Choroid plexus epithelial cell (primary cell): Measurements from ENCODE around the gene TSTD2.
A peak's percentile ranks its signal among the peaks of the same experiment; 100 is the strongest.

ENCODE experiments used
- DNase-seq: peaks from one replicate; pipeline ENCODE4 v3.0.0-alpha.2; 2010; ENCODE audit warnings: low read depth
- H3K4me3 ChIP-seq: 2 replicates; pipeline ENCODE4 v1.5.1; 2011; ENCODE audit warnings: low read depth, mild to moderate bottlenecking, control low read depth, low read length, moderate library complexity
- TF ChIP-seq, protein P1 (sequence below): conservative IDR thresholded peaks from 2 replicates; pipeline ENCODE4 v1.5.1; 2011; ENCODE audit warnings: low read depth, mild to moderate bottlenecking, control low read depth, inconsistent platforms, low read length, moderate library complexity

Gene TSTD2

GRCh38 chr9:97599314-97599846, 33.8 kb downstream of the TSTD2 start:
- TF ChIP-seq, protein P1, sequence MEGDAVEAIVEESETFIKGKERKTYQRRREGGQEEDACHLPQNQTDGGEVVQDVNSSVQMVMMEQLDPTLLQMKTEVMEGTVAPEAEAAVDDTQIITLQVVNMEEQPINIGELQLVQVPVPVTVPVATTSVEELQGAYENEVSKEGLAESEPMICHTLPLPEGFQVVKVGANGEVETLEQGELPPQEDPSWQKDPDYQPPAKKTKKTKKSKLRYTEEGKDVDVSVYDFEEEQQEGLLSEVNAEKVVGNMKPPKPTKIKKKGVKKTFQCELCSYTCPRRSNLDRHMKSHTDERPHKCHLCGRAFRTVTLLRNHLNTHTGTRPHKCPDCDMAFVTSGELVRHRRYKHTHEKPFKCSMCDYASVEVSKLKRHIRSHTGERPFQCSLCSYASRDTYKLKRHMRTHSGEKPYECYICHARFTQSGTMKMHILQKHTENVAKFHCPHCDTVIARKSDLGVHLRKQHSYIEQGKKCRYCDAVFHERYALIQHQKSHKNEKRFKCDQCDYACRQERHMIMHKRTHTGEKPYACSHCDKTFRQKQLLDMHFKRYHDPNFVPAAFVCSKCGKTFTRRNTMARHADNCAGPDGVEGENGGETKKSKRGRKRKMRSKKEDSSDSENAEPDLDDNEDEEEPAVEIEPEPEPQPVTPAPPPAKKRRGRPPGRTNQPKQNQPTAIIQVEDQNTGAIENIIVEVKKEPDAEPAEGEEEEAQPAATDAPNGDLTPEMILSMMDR = no peak
- no peak overlapping the region for H3K4me3 ChIP-seq
- DNase-seq = no peak

DNA sequence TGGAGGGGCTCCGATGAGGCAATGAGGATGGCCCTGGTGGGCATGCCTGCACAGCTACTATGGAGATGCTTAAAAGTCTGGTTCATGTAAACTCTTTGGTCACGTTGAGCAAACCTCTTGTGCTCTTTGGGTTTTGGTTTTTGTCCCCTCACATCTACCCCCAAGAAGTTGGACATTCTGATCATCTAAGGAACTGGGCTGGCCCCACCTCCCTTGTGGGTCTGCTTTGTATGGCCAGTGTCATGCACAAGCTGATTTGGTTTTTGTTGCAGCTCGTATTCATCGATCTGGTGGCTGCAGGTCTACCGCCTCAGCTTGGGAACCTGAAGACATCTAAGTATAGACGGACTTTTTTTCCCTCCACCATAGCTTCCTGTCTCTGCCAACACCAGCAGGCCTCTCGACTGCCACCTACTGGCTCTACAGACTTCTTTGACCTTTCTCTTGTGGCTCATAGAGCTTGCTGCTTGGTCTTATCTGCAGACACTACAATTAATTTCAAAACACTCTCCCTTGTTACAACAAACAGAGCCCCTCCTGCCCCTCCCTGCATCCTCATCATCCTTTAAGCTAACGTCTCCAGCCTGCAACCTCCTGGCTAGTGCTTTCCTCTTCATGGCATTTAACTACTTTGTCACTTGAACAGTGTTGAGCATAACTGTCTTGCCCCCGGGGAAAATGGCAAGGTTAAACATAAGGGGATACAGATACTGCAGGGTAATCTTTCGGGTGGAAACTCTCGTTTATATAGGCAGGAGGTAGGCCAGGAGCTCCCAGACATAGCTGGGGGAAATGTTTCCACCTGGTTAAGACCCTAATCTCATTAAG, 34.5 kb downstream of the TSTD2 start:
- DNase-seq = peak; percentile 93
- no peak overlapping the region for H3K4me3 ChIP-seq
- TF ChIP-seq, protein P1 = peak; percentile 95

DNA sequence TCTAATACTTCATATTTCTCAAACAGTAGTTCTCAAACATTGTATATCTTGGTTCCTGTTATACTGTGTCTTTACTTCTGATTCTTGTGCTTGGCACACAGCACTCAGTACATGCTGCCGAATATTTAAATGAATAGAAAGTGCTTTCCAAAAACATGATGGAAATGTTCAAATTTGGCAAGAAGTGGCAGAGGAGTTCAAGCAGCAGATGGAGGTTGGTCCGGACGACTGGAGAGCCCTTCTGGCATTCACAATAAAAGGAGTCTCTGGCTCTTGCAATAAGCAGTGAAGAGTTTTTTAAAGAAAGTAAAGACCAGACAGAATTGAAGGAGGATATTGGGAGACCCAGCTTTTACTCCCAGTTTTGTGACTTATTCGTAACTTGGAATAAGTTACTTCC, 36.3 kb downstream of the TSTD2 start:
- H3K4me3 ChIP-seq = no peak overlapping the region
- DNase-seq = no peak

DNA sequence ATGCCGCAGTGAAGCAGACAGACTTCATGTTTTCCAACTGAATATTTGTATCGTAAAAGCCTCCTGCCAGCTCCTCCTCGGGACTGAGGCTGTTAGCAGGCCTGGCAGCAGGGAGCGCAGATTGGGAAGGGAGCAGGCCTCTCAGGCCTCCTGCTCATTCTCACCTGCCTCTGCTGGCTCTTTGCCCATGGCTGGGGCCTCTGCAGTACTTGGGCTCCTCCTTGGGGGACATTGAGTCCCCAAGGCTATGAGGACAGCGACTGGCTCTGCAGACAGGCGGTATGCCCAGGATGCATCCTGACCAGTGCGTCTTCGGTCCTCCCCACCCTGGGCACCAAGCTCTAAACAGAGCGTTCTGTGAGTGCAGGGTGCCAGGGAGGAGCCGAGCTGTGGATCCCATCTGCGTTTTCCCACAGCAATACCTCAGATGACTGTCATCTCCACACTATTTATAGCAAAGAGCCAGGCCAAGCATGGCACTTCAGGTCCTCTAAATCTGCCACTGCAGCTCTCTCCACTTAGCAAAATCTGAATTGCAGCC, 38.7 kb downstream of the TSTD2 start:
- TF ChIP-seq, protein P1 = no peak
- no peak for DNase-seq
- H3K4me3 ChIP-seq = no peak overlapping the region

More for the DNA sequence above, 36.3 kb downstream of the TSTD2 start:
- TF ChIP-seq, protein P1 = no peak

DNA sequence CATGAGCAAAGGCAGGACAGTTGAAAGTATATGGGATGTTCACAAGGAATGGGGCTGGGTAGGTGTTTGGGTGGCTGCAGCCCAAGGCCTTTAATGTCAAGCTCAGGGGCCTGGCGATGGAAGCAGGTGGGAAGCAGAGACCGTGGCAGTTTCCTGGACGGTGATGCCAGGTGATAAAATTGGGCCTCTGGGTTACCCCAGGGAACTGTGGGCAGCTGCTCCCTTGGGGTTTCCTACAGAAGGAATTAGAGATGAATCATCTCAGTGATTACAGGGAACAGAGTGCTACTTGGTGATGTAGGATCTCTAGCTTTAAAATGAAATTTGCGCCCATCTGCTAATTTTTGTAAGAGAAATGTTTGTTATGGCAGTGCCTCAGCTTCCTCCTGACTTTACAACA, 39.2 kb downstream of the TSTD2 start:
- DNase-seq = no peak
- H3K4me3 ChIP-seq = no peak overlapping the region
- TF ChIP-seq, protein P1 = no peak

- DNase-seq = no peak
- TF ChIP-seq, protein P1 = no peak
Measured at GRCh38 chr9:97592126-97592525, 41.0 kb downstream of the TSTD2 start.

More at GRCh38 chr9:97592126-97592525, 41.0 kb downstream of the TSTD2 start:
- H3K4me3 ChIP-seq = no peak overlapping the region
